SK-N-SH treated with all-trans-retinoic acid at 6 μM for 48 hours (cell line): ENCODE measurements around the gene SAMD7.
A peak's percentile ranks its signal among the peaks of the same experiment; 100 is the strongest.

Experiments
- ATAC-seq: fragments of 200-7000 bp; cut with Tn5 transposase; 3 replicates; pipeline ENCODE4 v1.9.1; 2020; ENCODE audit warnings: mild to moderate bottlenecking, moderate library complexity
- ARNTL ChIP-seq: fragments of 450-650 bp; formaldehyde crosslinking; IDR thresholded peaks from 2 replicates; pipeline ENCODE4 v1.5.0; 2020; ENCODE audit warnings: low read depth, mild to moderate bottlenecking, moderate library complexity, borderline replicate concordance
- BACH2 ChIP-seq: fragments of 250-450 bp; sonication (Bioruptor Pico); IDR thresholded peaks from 2 replicates; pipeline ENCODE4 v1.9.0; 2021; ENCODE audit warnings: mild to moderate bottlenecking, borderline replicate concordance
- CREB5 ChIP-seq: fragments of 250-450 bp; sonication (Bioruptor Pico); IDR thresholded peaks from 2 replicates; pipeline ENCODE4 v1.5.1; 2020; ENCODE audit warnings: low read depth, mild to moderate bottlenecking, moderate library complexity
- CSDC2 ChIP-seq: fragments of 250-450 bp; sonication (Bioruptor Pico); IDR thresholded peaks from 2 replicates; pipeline ENCODE4 v1.5.0; 2020; ENCODE audit warnings: mild to moderate bottlenecking, moderate library complexity
- GLIS3 ChIP-seq: fragments of 250-450 bp; sonication (Bioruptor Pico); IDR thresholded peaks from 2 replicates; pipeline ENCODE4 v1.5.0; 2020; ENCODE audit warnings: mild to moderate bottlenecking, moderate library complexity
- ISL1 ChIP-seq: fragments of 250-450 bp; sonication (Bioruptor Pico); IDR thresholded peaks from 2 replicates; pipeline ENCODE4 v2.1.2; 2022; ENCODE audit warnings: mild to moderate bottlenecking, moderate library complexity
- OSR1 ChIP-seq: fragments of 250-450 bp; sonication (Bioruptor Pico); IDR thresholded peaks from 2 replicates; pipeline ENCODE4 v1.8.0; 2022; ENCODE audit warnings: moderate library complexity, mild to moderate bottlenecking, inconsistent platforms
- PATZ1 ChIP-seq: fragments of 250-450 bp; sonication (Bioruptor Pico); IDR thresholded peaks from 2 replicates; pipeline ENCODE4 v1.8.0; 2020; ENCODE audit warnings: mild to moderate bottlenecking, moderate library complexity, borderline replicate concordance
- POU6F1 ChIP-seq: fragments of 250-450 bp; sonication (Bioruptor Pico); IDR thresholded peaks from 2 replicates; pipeline ENCODE4 v1.8.0; 2021; ENCODE audit warnings: low read depth, mild to moderate bottlenecking, moderate library complexity, borderline replicate concordance
- PPARA ChIP-seq: fragments of 250-450 bp; sonication (Bioruptor Pico); IDR thresholded peaks from 2 replicates; pipeline ENCODE4 v1.5.0; 2020; ENCODE audit warnings: mild to moderate bottlenecking, borderline replicate concordance
- RARB ChIP-seq: fragments of 250-450 bp; sonication (Bioruptor Pico); IDR thresholded peaks from 2 replicates; pipeline ENCODE4 v1.8.0; 2021; ENCODE audit warnings: mild to moderate bottlenecking, moderate library complexity
- SNAI2 ChIP-seq: fragments of 250-450 bp; sonication (Bioruptor Pico); IDR thresholded peaks from 2 replicates; pipeline ENCODE4 v1.5.0; 2020; ENCODE audit warnings: mild to moderate bottlenecking, moderate library complexity
- TCF4 ChIP-seq: fragments of 250-450 bp; sonication (Bioruptor Pico); IDR thresholded peaks from 2 replicates; pipeline ENCODE4 v1.8.0; 2021; ENCODE audit warnings: mild to moderate bottlenecking, moderate library complexity, borderline replicate concordance
- TOX ChIP-seq: fragments of 250-450 bp; sonication (Bioruptor Pico); IDR thresholded peaks from 2 replicates; pipeline ENCODE4 v1.8.0; 2021; ENCODE audit warnings: mild to moderate bottlenecking, moderate library complexity, borderline replicate concordance
- TSHZ2 ChIP-seq: fragments of 250-450 bp; sonication (Bioruptor Pico); IDR thresholded peaks from 2 replicates; pipeline ENCODE4 v1.5.0; 2020; ENCODE audit warnings: mild to moderate bottlenecking, moderate library complexity
- ZC3H10 ChIP-seq: fragments of 250-450 bp; sonication (Bioruptor Pico); IDR thresholded peaks from 2 replicates; pipeline ENCODE4 v1.5.1; 2021; ENCODE audit warnings: mild to moderate bottlenecking, moderate library complexity
- ZFP3 ChIP-seq: fragments of 250-450 bp; sonication (Bioruptor Pico); IDR thresholded peaks from 2 replicates; pipeline ENCODE4 v1.5.0; 2020; ENCODE audit warnings: mild to moderate bottlenecking, moderate library complexity
- ZFP30 ChIP-seq: fragments of 450-650 bp; formaldehyde crosslinking; IDR thresholded peaks from 2 replicates; pipeline ENCODE4 v1.5.0; 2022; ENCODE audit warnings: mild to moderate bottlenecking, moderate library complexity
- ZNF565 ChIP-seq: fragments of 450-650 bp; formaldehyde crosslinking; conservative IDR thresholded peaks from 2 replicates; pipeline ENCODE4 v1.5.0; 2020; ENCODE audit warnings: low read depth, mild to moderate bottlenecking, moderate library complexity
- ZNF70 ChIP-seq: fragments of 450-650 bp; formaldehyde crosslinking; IDR thresholded peaks from 2 replicates; pipeline ENCODE4 v1.5.0; 2020; ENCODE audit warnings: mild to moderate bottlenecking, moderate library complexity
- ZNF8 ChIP-seq: fragments of 450-650 bp; formaldehyde crosslinking; IDR thresholded peaks from 2 replicates; pipeline ENCODE4 v1.5.0; 2020; ENCODE audit warnings: mild to moderate bottlenecking, moderate library complexity

SAMD7 gene

GRCh38 chr3:169911272-169911671 is at the start of gene SAMD7:
SAMD7 (plus strand) TSS chr3:169911572; CDS start chr3:169919499, 7,927 bp downstream.
- ATAC-seq, result no peak
- TF ChIP-seq POU6F1 (no peak), ZNF8 (CRISPR knock-in tag) (no peak), RARB (CRISPR knock-in tag) (no peak), ISL1 (CRISPR knock-in tag) (no peak), PATZ1 (CRISPR knock-in tag) (no peak), SNAI2 (CRISPR knock-in tag) (no peak), ZFP3 (CRISPR knock-in tag) (no peak), BACH2 (CRISPR knock-in tag) (no peak), PPARA (CRISPR knock-in tag) (no peak), ZNF565 (CRISPR knock-in tag) (no peak), GLIS3 (CRISPR knock-in tag) (no peak)

- TF ChIP-seq ZNF70 (CRISPR knock-in tag), result no peak
- no peak for TF ChIP-seq ISL1 (CRISPR knock-in tag)
- no peak for ATAC-seq
Observed at GRCh38 chr3:169861871-169862270, 49.5 kb upstream of the SAMD7 start.

- TF ChIP-seq ARNTL (CRISPR knock-in tag) (no peak), TOX (CRISPR knock-in tag) (no peak)
- TF ChIP-seq, all 23 proteins: peak for 0
- ATAC-seq, result peak; percentile 86
Observed at GRCh38 chr3:169863458-169863899, 47.9 kb upstream of the SAMD7 start.

- TF ChIP-seq OSR1 (CRISPR knock-in tag), result no peak
- TF ChIP-seq ZNF8 (CRISPR knock-in tag), result no peak
- TF ChIP-seq ZC3H10 (CRISPR knock-in tag), result no peak
- no peak for TF ChIP-seq PPARA (CRISPR knock-in tag)
- no peak for TF ChIP-seq CSDC2 (CRISPR knock-in tag)
- no peak for TF ChIP-seq TCF4 (CRISPR knock-in tag)
- no peak for TF ChIP-seq SNAI2 (CRISPR knock-in tag)
- no peak for TF ChIP-seq ZNF70 (CRISPR knock-in tag)
- no peak for TF ChIP-seq ARNTL (CRISPR knock-in tag)
- TF ChIP-seq TSHZ2 (CRISPR knock-in tag), result no peak
- TF ChIP-seq ZFP30 (CRISPR knock-in tag), result no peak
- no peak for TF ChIP-seq PATZ1 (CRISPR knock-in tag)
- no peak for TF ChIP-seq ZFP3 (CRISPR knock-in tag)
- no peak for TF ChIP-seq CREB5 (CRISPR knock-in tag)
- no peak for TF ChIP-seq RARB (CRISPR knock-in tag)
- no peak for TF ChIP-seq POU6F1
- no peak for ATAC-seq
Observed at GRCh38 chr3:169864270-169864669, 47.1 kb upstream of the SAMD7 start.
